ENCODE results near the gene MAPK8.

- TF ChIP-seq CTCF (IDR thresholded peaks at IDR 0.05) (no peak), POLR2A (IDR thresholded peaks at IDR 0.05) (no peak)
Observed at GRCh38 chr10:48465860-48466521, 159.5 kb downstream of the MAPK8 start.
